Measurements from ENCODE around the gene GAA. TPM values are rescaled to one million over a fixed set of nuclear protein-coding genes. Genes with fewer than 3 reads are reported as not detected.

GAA gene
- total RNA-seq, 1 experiment from 2014 or later, result 131 TPM

DNA sequence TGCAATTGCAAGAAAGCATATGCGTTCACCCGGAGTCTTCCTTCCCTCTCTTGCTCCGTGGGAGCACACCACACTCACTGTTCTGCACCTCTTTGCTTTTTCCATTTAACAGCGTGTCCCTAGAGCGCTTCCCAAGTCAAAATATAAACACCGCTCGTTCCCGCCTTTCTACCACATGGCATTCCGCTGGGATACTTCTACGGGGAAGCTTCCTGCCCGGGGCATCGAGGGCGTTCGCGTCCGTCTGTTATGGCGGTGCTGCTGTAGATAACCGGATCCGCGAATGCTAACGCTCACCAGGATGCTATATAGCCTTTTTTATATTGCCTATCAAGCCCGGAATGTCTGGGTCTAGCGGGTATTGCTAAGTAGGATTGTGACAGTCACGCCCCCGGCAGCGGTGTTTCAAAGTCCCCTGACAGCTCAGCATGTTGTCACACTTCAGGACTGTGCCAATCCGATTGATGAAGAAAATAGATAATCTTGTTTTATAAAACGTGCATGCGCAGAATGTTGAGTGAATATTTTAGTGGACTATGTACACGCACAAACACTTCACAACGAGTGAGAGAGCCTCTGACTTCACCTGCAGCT is 33.9 kb upstream of the GAA start (continued):
- no peak for TF ChIP-seq EZH2 (IDR thresholded peaks at IDR 0.05)

DNA sequence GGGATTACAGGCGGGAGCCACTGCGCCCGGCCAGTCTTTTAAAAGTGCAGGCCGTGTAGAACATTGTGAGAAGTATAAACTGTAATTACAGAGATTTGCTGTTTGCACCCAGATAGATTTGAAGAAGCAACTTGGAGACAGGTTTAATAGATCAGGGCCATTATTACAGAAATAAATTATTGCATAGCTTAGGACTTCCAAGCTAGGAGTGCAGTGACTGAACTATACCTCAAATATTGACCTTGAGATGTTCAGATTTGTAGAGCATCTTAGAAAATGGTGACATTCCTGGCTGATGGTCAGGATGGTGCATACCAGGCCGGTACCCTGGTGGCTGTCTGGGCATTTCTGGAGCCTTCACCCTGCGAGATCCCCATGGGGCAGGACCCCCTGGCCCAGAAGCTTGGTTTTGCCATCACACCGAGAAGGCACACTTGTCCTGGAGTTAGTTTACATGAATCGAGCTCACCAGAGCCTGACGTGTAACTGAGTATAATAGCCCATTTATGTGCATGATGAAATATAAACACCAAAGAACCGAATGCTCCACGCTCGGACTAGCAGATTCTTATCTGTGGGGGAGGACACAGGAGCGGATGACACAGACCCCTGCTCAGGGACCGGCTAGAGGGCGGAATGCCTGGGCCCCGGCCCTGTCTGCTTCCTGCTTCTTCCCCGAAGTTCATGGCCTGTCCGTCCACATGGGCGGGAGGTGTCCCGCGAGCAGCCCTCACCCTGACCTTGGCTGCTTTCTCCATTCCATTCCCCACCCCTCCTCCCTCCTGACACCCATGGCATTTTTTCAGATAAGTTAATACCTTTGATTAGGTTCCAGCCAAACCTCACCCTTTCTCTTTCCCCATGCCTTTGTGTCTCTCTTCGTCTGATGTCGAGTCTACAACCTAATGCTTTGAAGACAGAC is 32.8 kb upstream of the GAA start:
- CTCF ChIA-PET, result interaction anchor here (1.2 kb wide), 1 partner anchor 60 kb away, joined by 3 read pairs; no protein-coding TSS in a partner anchor
- no TSS peak for BruUV-seq (replicated peaks)

More for the DNA sequence above, 32.8 kb upstream of the GAA start:
- no peak for DNase-seq (ENCODE audit: low read depth, low spot score)
- Histone ChIP-seq H3K27ac (ENCODE audit: low read depth, low read length) (no peak overlapping the region), H3K9me3 (ENCODE audit: control insufficient read depth in 1 of 2, insufficient read depth in 1 of 2, low read depth in 1 of 2, low read length in 2 of 2) (no peaks in the 10 kb centered on the region), H2AFZ (ENCODE audit: low read depth, low read length, poor library complexity, severe bottlenecking) (no peak overlapping the region), H3K27me3 (ENCODE audit: insufficient read depth, low read length) (no peaks in the 10 kb centered on the region), H3K9me2 (ENCODE audit: insufficient read depth) (no peaks in the 10 kb centered on the region), H3K79me2 (ENCODE audit: insufficient read depth, low read length) (no peaks in the 10 kb centered on the region), H3K4me3 (replicated peaks in 1 of 2; ENCODE audit: low read depth in 1 of 2, low read length in 2 of 2) (no peak overlapping the region), H3K36me3 (ENCODE audit: control insufficient read depth in 1 of 2, insufficient read depth in 2 of 2, low read length in 2 of 2) (no peaks in the 10 kb centered on the region), H3K4me1 (ENCODE audit: control insufficient read depth in 1 of 2, insufficient read depth in 2 of 2, low read length in 2 of 2) (peaks cover 10 to 13% of the 10 kb centered on the region in 2 experiments), H3K4me2 (ENCODE audit: low read length) (no peak overlapping the region), H3K9ac (ENCODE audit: low read length) (no peak overlapping the region), H4K20me1 (ENCODE audit: insufficient read depth) (no peaks in the 10 kb centered on the region)
- ChIA-PET RAD21 (ENCODE audit: low non-redundant PET in 1 of 2, low total read pairs in 2 of 2, uncharacterized antibody in 2 of 2, unreplicated experiment in 2 of 2) (no interaction called here), POLR2A (interaction anchor here (0.6 kb wide), 1 partner anchor 19 kb away, joined by 3 read pairs; no protein-coding TSS in a partner anchor)
- ATAC-seq, result no peak
- TF ChIP-seq, protein P1, sequence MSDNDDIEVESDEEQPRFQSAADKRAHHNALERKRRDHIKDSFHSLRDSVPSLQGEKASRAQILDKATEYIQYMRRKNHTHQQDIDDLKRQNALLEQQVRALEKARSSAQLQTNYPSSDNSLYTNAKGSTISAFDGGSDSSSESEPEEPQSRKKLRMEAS (IDR thresholded peaks at IDR 0.05), result no peak
- TF ChIP-seq JUND (IDR thresholded peaks at IDR 0.05), result no peak
- TF ChIP-seq POLR2AphosphoS5 (IDR thresholded peaks at IDR 0.05; ENCODE audit: low read depth, low read length), result no peak
- TF ChIP-seq YY1 (IDR thresholded peaks at IDR 0.05; ENCODE audit: extremely low read depth, insufficient replicate concordance, low read depth, low read length), result no peak
- no peak for TF ChIP-seq TCF7L2 (IDR thresholded peaks at IDR 0.05; ENCODE audit: borderline replicate concordance, extremely low read depth, insufficient read depth, insufficient read length)
- no peak for TF ChIP-seq SIN3A (IDR thresholded peaks at IDR 0.05; ENCODE audit: low read depth)
- TF ChIP-seq, protein P2, sequence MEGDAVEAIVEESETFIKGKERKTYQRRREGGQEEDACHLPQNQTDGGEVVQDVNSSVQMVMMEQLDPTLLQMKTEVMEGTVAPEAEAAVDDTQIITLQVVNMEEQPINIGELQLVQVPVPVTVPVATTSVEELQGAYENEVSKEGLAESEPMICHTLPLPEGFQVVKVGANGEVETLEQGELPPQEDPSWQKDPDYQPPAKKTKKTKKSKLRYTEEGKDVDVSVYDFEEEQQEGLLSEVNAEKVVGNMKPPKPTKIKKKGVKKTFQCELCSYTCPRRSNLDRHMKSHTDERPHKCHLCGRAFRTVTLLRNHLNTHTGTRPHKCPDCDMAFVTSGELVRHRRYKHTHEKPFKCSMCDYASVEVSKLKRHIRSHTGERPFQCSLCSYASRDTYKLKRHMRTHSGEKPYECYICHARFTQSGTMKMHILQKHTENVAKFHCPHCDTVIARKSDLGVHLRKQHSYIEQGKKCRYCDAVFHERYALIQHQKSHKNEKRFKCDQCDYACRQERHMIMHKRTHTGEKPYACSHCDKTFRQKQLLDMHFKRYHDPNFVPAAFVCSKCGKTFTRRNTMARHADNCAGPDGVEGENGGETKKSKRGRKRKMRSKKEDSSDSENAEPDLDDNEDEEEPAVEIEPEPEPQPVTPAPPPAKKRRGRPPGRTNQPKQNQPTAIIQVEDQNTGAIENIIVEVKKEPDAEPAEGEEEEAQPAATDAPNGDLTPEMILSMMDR (IDR thresholded peaks at IDR 0.05 in 2 of 3, conservative IDR thresholded peaks at IDR 0.05 in 1 of 3; ENCODE audit: borderline replicate concordance in 1 of 3, insufficient read depth in 1 of 3, low read depth in 2 of 3, low read length in 2 of 3), result no peak
- no peak for TF ChIP-seq EZH2phosphoT487 (IDR thresholded peaks at IDR 0.05; ENCODE audit: borderline replicate concordance)
- TF ChIP-seq, protein P3, sequence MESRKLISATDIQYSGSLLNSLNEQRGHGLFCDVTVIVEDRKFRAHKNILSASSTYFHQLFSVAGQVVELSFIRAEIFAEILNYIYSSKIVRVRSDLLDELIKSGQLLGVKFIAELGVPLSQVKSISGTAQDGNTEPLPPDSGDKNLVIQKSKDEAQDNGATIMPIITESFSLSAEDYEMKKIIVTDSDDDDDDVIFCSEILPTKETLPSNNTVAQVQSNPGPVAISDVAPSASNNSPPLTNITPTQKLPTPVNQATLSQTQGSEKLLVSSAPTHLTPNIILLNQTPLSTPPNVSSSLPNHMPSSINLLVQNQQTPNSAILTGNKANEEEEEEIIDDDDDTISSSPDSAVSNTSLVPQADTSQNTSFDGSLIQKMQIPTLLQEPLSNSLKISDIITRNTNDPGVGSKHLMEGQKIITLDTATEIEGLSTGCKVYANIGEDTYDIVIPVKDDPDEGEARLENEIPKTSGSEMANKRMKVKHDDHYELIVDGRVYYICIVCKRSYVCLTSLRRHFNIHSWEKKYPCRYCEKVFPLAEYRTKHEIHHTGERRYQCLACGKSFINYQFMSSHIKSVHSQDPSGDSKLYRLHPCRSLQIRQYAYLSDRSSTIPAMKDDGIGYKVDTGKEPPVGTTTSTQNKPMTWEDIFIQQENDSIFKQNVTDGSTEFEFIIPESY (IDR thresholded peaks at IDR 0.05; ENCODE audit: extremely low read depth, insufficient replicate concordance, low read length), result no peak
- no peak for TF ChIP-seq CBX3 (IDR thresholded peaks at IDR 0.05; ENCODE audit: low read depth)
- TF ChIP-seq SP1 (IDR thresholded peaks at IDR 0.05; ENCODE audit: low read depth), result no peak
- no peak for TF ChIP-seq EGR1 (IDR thresholded peaks at IDR 0.05; ENCODE audit: low read depth)
- intact Hi-C loops (cut with micrococcal nuclease), result no loop called here

Data from HCT116 (cell line).